Inflammatory macrophage (primary cell): ENCODE results near the gene SEC14L2.
"Not testable (repeated sequence)": the region's sequence is repeated elsewhere in the genome, so short reads cannot be mapped to it uniquely, and the experiment has no call there.

Experiments
- DNase-seq, 2 donors: peaks; one replicate each; pipeline ENCODE4 v3.0.0-alpha.2; 2020 to 2022

The SEC14L2 gene

DNA sequence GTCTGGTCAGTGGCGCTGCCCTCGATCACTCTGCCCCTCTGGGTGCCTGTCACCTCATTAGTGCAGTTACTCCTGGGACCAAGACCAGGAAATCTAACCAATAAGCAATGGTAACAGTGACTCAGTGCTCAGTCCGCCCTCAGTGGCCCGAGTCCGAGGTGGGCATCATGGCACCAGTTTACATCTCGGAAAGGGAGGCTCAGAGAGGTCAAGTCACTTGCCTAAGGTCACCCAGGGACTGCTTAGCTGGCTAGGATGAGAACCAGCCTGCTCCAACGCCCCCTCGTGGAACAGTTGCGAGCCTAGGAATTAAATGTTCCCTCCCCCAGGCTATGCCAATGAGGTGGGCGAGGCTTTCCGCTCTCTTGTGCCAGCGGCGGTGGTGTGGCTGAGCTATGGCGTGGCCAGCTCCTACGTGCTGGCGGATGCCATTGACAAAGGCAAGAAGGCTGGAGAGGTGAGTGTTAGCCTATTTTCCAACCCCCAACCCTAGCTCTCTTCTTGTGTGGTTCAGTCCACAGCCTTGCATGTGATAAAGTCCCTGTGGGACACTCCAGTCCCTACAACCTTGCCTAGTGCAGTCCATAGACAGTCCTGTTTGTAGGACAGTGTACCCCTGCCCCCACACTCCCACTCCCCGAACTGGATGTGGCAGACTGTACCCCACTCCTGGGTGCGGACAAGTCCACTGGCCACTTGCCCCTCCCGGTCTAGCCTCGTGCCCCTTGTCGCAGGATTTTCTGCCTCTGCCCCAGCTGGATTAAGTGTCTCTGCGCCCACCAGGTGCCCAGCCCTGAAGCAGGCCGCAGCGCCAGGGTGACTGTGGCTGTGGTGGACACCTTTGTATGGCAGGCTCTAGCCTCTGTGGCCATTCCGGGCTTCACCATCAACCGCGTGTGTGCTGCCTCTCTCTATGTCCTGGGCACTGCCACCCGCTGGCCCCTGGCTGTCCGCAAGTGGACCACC lies 29.9 kb downstream of the SEC14L2 start:
- DNase-seq = peak; percentile 91 to 93

DNA sequence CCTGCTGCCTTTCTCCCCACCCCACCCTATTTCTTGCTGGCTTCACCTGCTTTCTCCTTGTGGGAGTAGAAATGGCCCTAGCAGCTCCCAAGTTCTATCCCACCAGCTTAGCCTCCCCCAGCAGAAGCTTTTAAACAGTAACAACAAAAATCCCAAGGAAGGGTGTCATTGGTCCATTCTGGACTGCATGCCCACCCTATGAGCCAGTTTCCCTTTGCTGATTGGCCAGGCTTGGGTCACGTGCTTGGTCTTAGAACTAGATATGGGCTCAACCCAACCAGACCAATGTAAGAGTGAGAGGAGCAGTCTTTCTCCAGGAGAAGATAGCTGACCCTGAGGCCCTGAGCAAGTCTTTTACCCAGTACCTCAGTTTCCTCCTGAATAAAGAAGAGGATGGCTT lies 31.1 kb downstream of the SEC14L2 start:
- no peak for DNase-seq

DNA sequence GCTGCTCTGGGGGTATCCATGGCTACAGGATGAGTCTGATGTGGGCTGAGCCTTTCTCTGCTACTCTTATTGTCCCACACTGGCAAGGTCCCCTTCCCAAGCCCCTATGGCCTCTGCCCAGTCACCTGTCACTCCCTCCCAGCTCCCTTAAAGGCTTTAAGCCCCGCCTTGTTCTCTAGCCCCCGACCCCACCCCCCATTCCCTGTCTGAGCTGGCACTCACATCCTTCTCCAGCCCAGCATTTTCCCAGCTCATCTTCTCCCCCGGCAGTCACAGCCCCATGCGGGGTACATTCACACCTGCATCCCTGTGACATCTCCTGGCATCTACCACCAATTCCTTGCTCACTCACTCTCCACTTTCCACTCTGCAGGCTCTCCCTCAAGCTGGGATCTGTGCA lies 33.1 kb downstream of the SEC14L2 start:
- DNase-seq = no peak

DNA sequence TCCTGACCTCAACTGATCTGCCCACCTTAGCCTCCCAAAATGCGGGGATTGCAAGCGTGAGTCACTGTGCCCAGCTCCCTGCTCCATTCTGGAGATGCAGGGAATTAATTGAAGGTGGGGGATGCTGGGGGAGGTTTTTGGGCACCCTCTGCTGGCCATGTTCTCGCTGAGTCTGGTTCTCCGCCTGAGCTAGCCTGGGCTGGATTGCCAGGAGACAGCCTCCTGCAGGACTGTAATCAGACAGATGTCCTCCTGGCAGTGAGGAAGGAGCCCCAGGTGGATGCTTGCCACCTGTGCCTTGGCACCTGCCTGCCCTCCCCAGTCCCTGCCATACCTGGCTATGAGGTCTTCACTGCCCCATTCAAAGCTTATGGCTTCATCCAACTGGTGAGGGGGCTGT lies 34.1 kb downstream of the SEC14L2 start:
- no peak for DNase-seq

DNA sequence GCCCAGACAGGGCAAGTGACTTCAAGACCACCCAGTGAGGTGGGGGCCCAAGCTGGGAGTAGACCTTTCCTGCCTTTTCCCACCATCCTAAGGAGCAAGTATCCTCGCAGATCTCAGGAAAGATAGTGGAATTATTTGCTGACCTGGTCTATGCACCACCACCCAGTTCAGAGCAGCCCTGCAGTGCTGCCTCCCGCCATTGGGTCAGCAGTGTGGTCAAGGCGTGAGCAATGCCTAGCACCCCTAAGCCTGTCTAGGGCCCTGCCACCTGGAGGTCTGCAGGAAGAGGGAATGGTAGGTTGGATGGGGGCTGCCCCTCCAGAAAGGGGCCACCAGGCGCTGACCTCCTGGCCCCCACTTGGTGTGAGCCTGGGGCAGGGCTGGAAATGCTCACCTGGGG lies 35.3 kb downstream of the SEC14L2 start:
- no peak for DNase-seq

DNA sequence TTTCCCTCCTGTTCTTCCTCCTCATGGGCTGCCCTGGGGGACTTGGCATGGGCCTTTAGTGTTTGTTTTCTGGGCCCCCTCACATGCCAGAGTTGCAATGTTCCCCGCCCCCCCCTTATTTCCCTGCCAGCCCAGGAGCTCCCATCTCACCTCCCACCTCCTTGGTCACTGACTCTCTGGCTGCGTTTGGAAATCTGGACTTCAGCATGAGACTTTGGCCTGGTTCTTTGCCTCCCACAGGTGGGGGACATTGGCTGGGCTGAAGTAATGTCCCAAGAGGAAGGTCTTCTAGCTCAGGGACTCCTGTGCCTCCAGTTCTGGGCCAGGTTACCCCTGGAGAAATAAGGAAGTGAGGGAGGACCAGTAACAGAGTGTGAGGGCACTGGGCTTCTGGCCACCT lies 35.7 kb downstream of the SEC14L2 start:
- DNase-seq = no peak

DNA sequence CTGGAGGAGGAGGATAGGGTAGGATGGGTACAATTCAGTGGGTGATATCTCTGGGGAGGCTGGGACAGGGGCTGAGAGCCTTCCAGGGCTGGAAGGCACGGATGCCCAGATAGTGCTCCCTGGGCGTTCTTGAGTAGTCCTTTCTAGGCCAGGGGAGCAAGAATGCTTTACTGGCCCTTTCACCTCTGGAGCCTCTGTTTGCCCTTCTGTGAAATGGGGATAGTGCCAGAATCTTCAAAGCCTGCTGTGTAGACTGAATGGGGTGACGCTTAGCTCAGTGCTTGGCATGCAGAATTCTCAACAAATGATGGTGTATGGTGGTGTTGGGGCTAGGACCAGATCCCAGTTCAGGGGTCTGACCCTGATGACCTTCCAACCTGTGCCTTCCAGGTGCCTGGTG lies 36.4 kb downstream of the SEC14L2 start:
- no peak for DNase-seq

DNA sequence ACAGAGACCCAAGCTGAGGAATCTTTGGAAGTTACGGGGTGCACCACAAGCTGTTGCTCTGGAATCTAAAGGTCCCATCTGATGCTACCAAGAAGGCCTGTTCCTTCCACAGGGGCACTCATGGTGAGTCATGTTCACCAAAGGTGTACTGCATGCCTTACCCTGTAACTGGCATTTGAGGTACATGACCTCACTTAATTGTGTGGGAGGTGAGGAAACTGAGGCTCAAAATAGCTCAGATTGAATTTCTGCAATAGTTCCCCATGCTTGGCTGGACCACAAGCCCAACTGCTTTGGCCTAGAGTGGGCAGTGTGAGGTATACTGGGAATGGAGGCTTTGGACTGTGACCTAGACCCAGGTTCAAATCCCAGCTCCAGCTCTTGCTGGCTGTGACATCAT lies 37.0 kb downstream of the SEC14L2 start:
- no peak for DNase-seq

DNA sequence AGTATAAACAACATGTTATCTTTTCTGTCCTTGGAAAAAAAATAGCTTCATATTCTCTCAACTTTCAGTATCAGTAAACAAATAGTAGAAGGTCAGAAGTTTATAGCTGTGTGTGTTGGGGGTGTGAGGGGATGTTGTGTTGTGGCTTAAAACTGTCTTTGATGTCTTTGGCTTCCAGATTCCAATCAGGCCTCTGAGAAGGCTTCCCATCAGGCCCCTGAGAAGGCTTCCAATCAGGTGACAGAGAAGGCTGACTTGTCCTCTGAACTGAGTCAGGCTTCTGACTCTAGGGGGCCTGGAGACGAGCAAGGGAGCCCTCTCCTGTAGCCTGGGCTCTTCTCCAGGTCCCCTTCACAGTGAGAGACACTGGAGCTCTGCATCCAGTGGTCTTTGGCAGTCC lies 38.0 kb downstream of the SEC14L2 start:
- DNase-seq = no peak

DNA sequence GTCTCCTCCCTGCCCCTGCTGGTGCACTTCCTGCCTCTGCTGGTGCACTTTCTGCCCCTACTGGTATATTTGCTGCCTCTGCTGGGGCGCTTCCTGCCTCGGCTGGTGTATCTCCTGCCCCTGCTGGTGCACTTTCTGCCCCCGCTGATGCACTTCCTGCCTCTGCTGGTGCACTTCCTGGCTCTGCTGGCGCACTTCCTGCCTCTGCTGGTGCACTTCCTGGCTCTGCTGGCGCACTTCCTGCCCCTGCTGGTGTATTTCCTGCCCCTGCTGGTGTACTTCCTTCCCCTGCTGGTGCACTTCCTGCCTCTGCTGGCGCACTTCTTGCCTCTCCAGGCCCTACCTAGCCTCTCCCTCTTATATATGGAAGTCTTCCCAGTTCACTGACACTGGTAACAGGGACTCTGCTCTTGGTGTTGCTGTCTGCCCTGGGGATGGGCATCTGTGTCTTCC lies 38.9 kb downstream of the SEC14L2 start:
- DNase-seq = no peak

DNA sequence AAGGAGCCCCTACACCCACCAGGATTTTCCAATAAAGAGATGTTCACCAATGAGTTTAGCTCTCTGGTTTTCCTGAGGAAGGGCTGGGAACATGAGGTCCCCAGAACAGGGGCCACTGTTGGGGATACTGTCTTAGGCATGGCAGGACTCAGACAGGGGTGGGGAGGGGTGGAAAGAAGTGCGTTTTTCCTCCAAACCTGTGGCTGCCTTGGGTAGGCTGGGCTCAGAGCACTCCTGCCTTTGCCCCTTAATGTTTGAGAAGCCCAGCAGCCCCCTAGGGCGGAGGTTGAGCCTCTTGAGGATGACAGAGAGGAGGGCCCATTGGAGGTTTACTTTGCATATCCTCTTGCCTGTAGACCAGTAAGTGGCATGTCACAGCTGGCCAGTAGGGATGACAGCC lies 39.4 kb downstream of the SEC14L2 start:
- no peak for DNase-seq

DNA sequence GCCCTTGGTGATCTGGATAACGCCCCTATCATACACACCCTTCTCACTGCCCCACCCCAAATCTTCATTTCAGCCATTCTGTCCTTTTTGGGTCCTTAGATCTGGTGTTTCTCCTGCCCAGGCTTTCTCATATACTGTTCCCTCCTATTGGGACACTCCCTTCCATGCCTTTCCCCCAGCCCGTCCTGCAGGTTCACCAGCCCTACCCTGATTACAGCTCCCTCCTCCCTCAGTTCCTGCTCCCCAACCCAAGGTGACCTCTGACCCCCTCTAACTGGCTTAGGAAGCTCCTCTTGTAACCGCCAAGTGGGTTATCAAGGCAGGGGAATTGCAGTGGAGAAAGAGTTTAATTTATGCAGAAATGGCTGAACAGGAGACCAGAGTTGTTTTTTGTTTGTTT lies 41.7 kb downstream of the SEC14L2 start:
- no peak for DNase-seq

DNA sequence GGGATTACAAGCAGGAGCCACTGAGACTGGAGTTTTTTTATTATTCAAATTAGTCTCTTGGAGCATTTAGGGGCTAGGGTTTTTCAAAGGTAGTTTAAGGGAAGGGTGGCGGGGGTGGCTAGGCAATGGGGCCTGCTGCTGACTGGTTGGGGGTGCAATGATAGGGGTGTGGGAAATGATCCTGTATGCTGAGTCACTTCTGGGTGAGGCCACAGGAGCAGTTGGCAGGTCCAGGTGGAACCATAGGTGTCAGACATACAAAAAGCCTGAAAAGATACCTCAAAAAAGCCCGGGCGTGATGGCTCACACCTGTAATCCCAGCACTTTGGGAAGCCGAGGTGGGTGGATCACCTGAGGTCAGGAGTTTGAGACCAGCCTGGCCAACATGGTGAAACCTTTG lies 42.4 kb downstream of the SEC14L2 start:
- DNase-seq = no peak

DNA sequence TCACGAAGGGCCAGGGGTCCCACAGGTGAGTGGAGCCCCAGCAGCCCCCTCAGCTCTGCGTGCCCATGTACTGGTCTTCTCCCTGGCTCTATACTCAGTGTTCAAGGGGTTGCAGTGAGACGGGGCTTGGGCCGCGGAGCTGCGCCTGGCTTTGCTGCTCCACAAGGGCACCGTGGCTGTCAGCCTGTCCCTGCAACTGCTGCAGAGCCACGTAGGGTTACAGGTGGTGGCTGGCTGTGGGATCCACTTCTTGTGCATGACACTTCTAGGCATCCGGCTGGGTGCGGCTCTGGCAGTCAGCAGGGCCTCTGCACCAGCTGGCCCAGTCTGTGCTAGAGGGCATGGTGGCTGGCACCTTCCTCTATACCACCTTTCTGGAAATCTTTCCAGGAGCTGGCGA lies 43.0 kb downstream of the SEC14L2 start:
- no peak for DNase-seq

DNA sequence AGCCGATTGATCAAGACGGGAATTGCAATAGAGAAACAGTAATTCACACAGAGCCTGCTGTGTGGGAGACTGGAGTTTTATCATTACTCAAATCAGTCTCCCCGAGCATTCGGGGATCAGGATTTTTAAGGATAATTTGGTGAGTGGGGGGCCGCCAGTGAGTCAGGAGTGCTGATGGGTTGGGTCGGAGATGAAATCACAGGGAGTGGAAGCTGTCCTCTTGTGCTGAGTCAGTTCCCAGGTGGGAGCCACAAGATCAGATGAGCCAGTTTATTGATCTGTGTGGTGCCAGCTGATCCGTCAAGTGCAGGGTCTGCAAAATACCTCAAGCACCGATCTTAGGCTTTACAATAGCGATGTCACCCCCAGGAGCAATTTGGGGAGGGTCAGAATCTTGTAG lies 44.3 kb downstream of the SEC14L2 start:
- DNase-seq = no peak

DNA sequence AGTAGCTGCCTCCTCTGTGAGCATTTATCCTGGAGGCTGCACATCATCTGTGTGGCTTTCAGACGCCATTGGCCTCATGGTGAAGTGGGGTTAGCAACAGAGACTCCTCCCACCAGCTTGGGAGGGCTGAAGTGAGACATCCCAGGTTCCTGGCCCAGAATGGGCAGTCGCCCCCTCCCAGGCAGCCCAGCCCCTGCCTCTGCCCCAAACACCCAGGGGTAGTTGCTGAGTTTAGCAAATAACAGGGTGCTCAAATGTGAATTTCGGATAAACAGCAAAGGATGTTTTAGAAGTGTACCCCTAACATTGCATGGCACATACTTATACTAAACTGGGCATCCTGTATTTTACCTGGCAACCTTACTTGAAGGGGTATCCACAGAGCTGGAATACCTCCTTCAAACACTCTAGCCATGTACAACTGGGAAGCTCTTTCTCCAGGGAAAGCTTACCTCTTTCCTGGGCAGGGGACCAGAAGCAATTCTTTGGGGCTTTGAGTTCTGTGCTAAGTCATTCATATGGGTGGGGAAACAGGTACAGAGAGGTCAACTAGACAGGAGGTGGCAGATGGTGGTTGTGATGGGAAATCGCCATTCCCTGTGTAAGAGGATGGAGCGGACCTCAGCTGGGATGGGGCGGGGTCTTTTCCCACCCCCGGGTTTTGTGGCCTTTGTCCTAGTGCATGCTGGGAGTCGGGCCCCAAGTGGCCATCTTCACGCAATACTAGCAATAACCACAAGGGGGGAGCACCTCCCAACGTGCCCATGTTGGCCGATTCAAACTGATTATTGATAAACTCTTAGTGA lies 48.0 kb downstream of the SEC14L2 start:
- DNase-seq = peak; percentile 61 to 64

DNA sequence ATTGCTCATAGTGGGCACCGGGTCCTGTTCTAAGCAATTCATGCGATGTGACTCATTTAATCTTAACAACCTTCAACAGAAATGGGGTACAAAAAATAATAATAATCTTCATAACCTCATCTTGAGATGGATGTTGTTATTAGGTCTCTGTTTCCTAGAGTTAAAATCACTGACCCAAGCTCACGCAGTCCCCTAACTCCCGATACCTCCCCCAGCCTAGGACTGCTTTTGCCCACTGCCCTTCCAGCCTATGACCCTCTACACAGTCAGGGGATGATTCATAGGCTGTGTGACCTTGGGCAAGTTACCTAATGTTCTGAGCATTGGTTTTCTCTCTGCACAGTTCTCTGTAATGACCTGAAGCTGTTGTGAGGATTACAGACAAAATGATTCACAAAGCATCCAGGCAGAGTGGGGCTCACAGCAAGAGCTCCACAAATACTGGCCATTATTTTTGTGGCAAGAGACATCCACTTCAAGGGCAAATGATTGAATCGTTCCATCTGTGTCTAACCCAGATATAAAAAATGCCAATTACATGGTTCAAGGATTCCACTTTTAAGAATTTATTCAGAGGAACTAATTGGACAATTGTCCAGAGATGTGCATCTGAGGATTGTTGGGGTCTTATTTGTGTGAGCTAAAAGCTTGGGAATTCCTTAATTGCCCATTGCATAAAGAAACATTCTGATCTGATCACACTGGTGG lies 48.8 kb downstream of the SEC14L2 start:
- peak in 1 of 2 donors; percentile 21 for DNase-seq

DNA sequence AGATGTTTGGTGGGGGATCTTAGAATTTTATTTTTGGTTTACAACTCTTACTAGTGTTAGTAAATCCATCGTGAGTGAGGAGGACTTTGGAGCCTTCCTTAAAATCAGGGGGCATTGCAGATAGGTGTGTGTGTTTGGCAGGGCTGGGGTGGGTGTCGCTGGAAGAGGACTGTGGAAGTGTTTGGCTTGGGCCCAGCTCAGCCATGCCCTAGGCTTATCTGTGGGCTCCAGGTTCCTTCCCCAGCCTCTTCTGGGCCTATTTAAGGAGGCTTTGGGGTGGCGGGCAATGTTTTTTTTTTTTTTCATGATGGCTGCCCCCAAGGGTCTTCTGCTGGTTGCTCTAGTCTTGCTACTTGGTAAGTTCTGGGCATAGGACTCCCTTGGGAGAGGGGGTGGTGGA lies 50.8 kb downstream of the SEC14L2 start:
- no peak for DNase-seq

DNA sequence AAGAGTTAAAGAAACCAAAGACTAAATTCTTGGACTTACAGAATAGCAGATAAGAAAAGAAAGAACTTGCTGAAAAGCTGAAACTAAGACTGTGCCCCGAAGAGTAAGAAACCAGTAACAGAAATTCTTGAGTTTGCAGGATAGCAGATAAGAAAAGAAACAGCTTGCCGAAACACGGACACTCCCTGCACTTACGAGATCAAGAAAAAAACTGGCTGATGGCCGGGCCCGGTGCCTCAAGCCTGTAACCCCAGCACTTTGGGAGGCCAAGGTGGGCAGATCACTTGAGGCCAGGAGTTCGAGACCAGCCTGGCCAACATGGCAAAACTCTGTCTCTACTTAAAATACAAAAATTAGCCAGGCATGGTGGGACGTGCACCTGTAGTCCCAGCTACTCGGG lies 54.7 kb downstream of the SEC14L2 start:
- DNase-seq = not testable (repeated sequence)

DNA sequence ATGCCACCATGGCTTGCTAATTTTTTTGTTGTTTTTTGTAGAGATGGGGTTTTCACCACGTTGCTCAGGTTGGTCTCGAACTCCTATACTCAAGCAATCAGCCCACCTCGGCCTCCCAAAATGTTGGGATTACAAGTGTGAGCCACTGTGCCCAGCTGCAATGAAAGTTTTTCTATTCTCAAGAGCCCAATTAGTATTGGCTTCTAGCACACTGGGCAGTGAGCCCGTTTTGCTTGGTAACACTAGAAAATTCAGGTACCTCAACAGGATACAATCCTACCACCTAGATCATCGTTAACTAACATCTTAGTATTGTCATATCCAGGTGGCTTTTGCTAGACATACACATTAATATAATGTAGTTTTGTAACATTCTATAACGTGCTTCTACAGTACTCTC lies 56.0 kb downstream of the SEC14L2 start:
- no peak for DNase-seq

DNA sequence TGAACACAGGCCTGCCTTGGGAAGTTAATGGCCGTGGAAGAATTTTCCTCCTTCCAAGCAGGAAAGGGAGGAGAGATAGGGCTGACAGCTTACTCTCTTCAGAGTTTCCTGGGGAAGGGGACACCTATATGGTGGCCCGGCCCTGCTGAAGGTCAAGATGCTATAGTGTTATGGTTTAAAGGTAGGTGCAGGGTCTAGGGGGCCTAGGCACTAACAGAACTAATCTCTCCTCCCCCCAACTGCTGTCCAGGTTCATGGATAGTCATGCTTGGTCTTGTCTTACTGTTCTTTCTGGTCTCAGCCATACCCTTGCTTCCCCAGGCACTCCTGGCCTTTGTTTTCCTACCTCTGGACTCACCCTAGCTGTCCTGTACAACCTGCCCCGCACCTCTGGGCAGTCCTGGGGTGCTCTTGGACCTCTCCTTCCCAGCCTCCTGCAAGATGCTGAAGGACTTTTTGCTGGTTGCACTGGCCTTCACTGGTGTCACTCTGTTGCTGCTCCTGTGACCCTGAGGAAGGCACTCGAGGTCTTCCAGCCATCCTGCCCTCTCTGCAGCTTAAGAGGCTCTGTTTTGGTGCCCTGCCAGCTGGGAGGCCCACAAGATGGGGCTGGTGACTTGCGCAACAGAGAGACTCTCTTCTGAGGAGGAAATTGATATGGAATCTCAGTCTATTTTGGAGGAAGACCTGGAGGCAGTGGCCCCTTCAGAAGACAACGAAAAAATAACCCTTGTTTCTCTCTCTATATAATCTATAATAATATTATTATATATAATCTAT lies 57.1 kb downstream of the SEC14L2 start:
- DNase-seq = no peak
